ENCODE measurements around the gene TNFRSF12A.

- TF ChIP-seq CTCF (IDR thresholded peaks at IDR 0.05) = no peak
- no peak for TF ChIP-seq POLR2AphosphoS5 (IDR thresholded peaks at IDR 0.05; ENCODE audit: insufficient read depth in 1 of 2, low read depth in 1 of 2)
These were observed 51.5 kb downstream of the TNFRSF12A start for GRCh38 chr16:3071655-3072054.

Measured in vagina (tissue), 2 donors.